Endodermal cell (in vitro differentiated cells): ENCODE data around the gene AP1AR. TPM values are rescaled to one million over a fixed set of nuclear protein-coding genes. Genes with fewer than 3 reads are reported as not detected.

ENCODE experiments used
- DNase-seq: peaks from one replicate; pipeline ENCODE4 v3.0.0-alpha.2; 2017
- H3K27ac ChIP-seq: 2 replicates; pipeline ENCODE4 v1.5.1; 2013; ENCODE audit warnings: mild to moderate bottlenecking, low read depth, low read length, moderate library complexity
- H3K27me3 ChIP-seq: 2 replicates; pipeline ENCODE4 v1.6.1; 2013; ENCODE audit warnings: mild to moderate bottlenecking, low read length, moderate library complexity; ENCODE audit not compliant: insufficient read depth, control insufficient read depth, poor library complexity, severe bottlenecking
- H3K36me3 ChIP-seq: 2 replicates; pipeline ENCODE4 v1.7.0; 2013; ENCODE audit warnings: mild to moderate bottlenecking, low read length, moderate library complexity; ENCODE audit not compliant: control insufficient read depth, insufficient read depth
- H3K4me1 ChIP-seq: one replicate; pipeline ENCODE4 v1.7.0; 2013; ENCODE audit warnings: low read length; ENCODE audit not compliant: control insufficient read depth, insufficient read depth
- H3K4me3 ChIP-seq: 2 replicates; pipeline ENCODE4 v1.5.1; 2013; ENCODE audit warnings: mild to moderate bottlenecking, low read length, moderate library complexity
- H3K9ac ChIP-seq: 2 replicates; pipeline ENCODE4 v1.6.1; 2013; ENCODE audit warnings: mild to moderate bottlenecking, low read length, moderate library complexity; ENCODE audit not compliant: poor library complexity, severe bottlenecking; ENCODE audit errors: extremely low read depth
- H3K9me3 ChIP-seq: 2 replicates; pipeline ENCODE4 v1.6.1; 2013; ENCODE audit warnings: mild to moderate bottlenecking, low read length, moderate library complexity; ENCODE audit not compliant: control insufficient read depth
- H3K27ac Mint-ChIP-seq: 2 replicates; pipeline ENCODE4 v1.8.0; 2020; ENCODE audit warnings: mixed read lengths
- H3K27me3 Mint-ChIP-seq: 2 replicates; pipeline ENCODE4 v1.8.0; 2021; ENCODE audit warnings: mild to moderate bottlenecking, mixed read lengths; ENCODE audit not compliant: insufficient read depth
- H3K36me3 Mint-ChIP-seq: 2 replicates; pipeline ENCODE4 v1.8.0; 2020; ENCODE audit warnings: low read depth, mixed read lengths
- H3K4me1 Mint-ChIP-seq: 2 replicates; pipeline ENCODE4 v1.8.0; 2020; ENCODE audit warnings: mixed read lengths
- H3K4me3 Mint-ChIP-seq: 2 replicates; pipeline ENCODE4 v1.8.0; 2020; ENCODE audit warnings: mild to moderate bottlenecking, moderate library complexity, mixed read lengths
- H3K9me3 Mint-ChIP-seq: 2 replicates; pipeline ENCODE4 v1.8.0; 2020; ENCODE audit warnings: mild to moderate bottlenecking, mixed read lengths
- WGBS, 2 experiments: methylation state at CpG; one replicate each; pipeline versions ENCODE4 v1.1.5 to v1.1.7; 2013; ENCODE audit warnings: missing lambda C conversion rate in 2 of 2, mixed read lengths in 1 of 2; ENCODE audit not compliant: insufficient coverage in 1 of 2, insufficient read length in 1 of 2; 5-methylcytosine and 5-hydroxymethylcytosine counted together
- total RNA-seq, 2 donors: library from RNA; stranded (reverse); fragmentation: NEBNext Ultra II Directional in 1 of 2; extraction: Animal tissue kit (Norgen Biotek cat#: 25700) in 1 of 2; gene quantifications; 2 replicates in 1 of 2; 3 replicates in 1 of 2; pipeline ENCODE4 v1.2.1, GENCODE V29; 2021
- TF ChIP-seq, protein P1 (sequence below): fragments of 200-600 bp; sonication (generic); conservative IDR thresholded peaks from 2 replicates; pipeline ENCODE4 v1.5.0; 2021; ENCODE audit warnings: antibody characterized with exemption, mild to moderate bottlenecking

AP1AR gene
- total RNA-seq, 2 donors from 2014 or later = 22.7 to 24.8 TPM

DNA sequence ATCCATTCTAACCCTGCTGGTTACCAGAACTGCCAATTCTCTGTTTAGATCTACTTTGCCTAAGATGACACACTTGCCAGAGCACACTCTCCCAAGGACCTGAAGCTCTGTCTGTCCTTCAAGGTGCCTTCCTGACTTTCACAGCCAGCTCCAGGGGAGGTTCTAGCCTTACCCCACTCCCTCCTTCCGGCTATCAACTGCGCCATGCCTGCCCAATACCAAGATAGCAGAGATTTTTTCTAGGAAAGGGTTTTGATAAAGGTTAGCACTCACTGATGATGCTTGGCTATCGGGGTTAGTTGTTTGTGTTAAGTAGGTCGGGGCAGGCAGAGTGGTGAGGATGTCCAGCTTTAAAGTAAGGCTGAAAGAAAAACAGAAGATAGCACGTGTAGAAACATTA, 79.9 kb downstream of the AP1AR start:
- H3K27ac ChIP-seq = no peak overlapping the region
- no peak overlapping the region for H3K4me3 ChIP-seq
- no peak overlapping the region for H3K9ac ChIP-seq
- H3K9me3 ChIP-seq = no peaks in the 10 kb centered on the region
- peaks cover 15% of the 10 kb centered on the region for H3K27me3 Mint-ChIP-seq
- TF ChIP-seq, protein P1, sequence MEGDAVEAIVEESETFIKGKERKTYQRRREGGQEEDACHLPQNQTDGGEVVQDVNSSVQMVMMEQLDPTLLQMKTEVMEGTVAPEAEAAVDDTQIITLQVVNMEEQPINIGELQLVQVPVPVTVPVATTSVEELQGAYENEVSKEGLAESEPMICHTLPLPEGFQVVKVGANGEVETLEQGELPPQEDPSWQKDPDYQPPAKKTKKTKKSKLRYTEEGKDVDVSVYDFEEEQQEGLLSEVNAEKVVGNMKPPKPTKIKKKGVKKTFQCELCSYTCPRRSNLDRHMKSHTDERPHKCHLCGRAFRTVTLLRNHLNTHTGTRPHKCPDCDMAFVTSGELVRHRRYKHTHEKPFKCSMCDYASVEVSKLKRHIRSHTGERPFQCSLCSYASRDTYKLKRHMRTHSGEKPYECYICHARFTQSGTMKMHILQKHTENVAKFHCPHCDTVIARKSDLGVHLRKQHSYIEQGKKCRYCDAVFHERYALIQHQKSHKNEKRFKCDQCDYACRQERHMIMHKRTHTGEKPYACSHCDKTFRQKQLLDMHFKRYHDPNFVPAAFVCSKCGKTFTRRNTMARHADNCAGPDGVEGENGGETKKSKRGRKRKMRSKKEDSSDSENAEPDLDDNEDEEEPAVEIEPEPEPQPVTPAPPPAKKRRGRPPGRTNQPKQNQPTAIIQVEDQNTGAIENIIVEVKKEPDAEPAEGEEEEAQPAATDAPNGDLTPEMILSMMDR = no peak
- H3K27me3 ChIP-seq = no peaks in the 10 kb centered on the region
- H3K4me1 ChIP-seq = no peaks in the 10 kb centered on the region
- peaks cover 6% of the 10 kb centered on the region for H3K4me1 Mint-ChIP-seq
- no peak overlapping the region for H3K4me3 Mint-ChIP-seq
- no peak for DNase-seq
- H3K36me3 Mint-ChIP-seq = no peaks in the 10 kb centered on the region
- H3K36me3 ChIP-seq = no peaks in the 10 kb centered on the region
- no peak overlapping the region for H3K27ac Mint-ChIP-seq
- 93 to 100% methylated on average over 3 to 5 of the region's 5 CpGs for WGBS, 2 experiments
- H3K9me3 Mint-ChIP-seq = peaks cover 6% of the 10 kb centered on the region

DNA sequence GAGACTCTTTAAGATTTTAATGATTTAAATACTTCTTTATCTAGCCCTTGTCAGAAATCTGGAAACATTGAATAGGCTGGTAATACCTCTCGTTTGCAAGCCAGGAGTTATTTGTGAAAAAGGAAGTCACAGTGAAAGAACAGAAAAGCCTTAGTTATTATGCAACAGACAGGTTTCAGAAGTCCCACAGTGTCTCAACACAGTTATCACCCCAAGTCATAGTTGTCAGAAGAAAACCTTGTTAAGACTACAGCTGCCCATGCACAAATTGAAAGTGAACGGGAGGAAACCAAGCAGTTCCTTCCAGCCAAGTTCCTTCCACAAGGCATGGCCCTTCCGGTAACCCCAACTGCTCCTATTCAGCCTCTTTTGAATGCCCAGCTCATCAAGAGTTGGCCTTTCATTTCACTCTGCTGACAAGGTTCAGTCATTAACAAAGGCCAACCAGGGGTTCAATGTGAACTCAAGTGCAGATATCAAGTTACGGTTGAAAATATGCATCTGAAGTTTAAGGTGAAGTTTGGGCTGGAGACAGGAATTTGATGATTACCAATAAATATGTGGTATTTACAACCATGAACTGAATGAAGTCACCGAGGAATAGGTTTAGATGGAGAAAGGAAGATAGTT, 81.1 kb downstream of the AP1AR start:
- DNase-seq = no peak
- Histone ChIP-seq H3K4me3 (no peak overlapping the region), H3K4me1 (no peaks in the 10 kb centered on the region), H3K9me3 (no peaks in the 10 kb centered on the region), H3K36me3 (no peaks in the 10 kb centered on the region), H3K27me3 (no peaks in the 10 kb centered on the region), H3K27ac (no peak overlapping the region), H3K9ac (no peak overlapping the region)
- Mint-ChIP-seq H3K36me3 (no peaks in the 10 kb centered on the region), H3K9me3 (peaks cover 6% of the 10 kb centered on the region), H3K4me1 (peaks cover 6% of the 10 kb centered on the region), H3K4me3 (no peak overlapping the region), H3K27me3 (peaks cover 14% of the 10 kb centered on the region), H3K27ac (no peak overlapping the region)
- TF ChIP-seq, protein P1 = no peak
- WGBS, 2 experiments = 75 to 93% methylated on average over 4 to 5 of the region's 5 CpGs

DNA sequence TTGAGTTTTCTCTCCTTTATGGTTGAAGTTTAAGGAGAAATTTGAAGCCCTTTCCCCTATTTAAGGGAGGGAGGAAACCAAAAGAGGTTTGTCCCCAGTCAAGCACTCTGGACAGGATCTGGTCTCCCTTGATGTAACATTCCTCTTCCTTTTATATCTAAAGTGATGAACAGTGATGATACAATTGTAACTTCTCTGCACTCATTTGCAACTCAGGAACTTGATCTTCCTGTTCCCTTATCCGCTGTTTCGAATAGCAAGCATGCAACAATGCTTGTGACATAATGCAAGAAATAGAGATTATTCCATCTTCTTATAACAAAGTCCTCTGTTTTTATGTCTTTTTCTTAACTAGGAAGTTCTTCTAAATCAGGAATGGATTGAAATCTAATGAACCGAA, 83.9 kb downstream of the AP1AR start:
- H3K4me3 ChIP-seq = no peak overlapping the region
- TF ChIP-seq, protein P1 = no peak
- H3K27ac Mint-ChIP-seq = no peak overlapping the region
- H3K36me3 Mint-ChIP-seq = no peaks in the 10 kb centered on the region
- H3K27me3 Mint-ChIP-seq = peaks cover 24% of the 10 kb centered on the region
- no peak overlapping the region for H3K27ac ChIP-seq
- H3K36me3 ChIP-seq = no peaks in the 10 kb centered on the region
- no peaks in the 10 kb centered on the region for H3K4me1 ChIP-seq
- no peaks in the 10 kb centered on the region for H3K9me3 Mint-ChIP-seq
- H3K9me3 ChIP-seq = no peaks in the 10 kb centered on the region
- no peaks in the 10 kb centered on the region for H3K27me3 ChIP-seq
- no peak for DNase-seq
- no peak overlapping the region for H3K9ac ChIP-seq
- H3K4me3 Mint-ChIP-seq = no peak overlapping the region
- 90 to 100% methylated on average over 1 to 3 of the region's 3 CpGs for whole genome bisulfite sequencing, 2 experiments
- no peaks in the 10 kb centered on the region for H3K4me1 Mint-ChIP-seq
